Epithelial cell of proximal tubule (primary cell): ENCODE results near the gene HOXB5. TPM values are rescaled to one million over a fixed set of nuclear protein-coding genes. Genes with fewer than 3 reads are reported as not detected.

Experiments used
- DNase-seq: peaks from one replicate; pipeline ENCODE4 v3.0.0-alpha.2; 2011; ENCODE audit warnings: low read depth
- H3K4me3 ChIP-seq: 2 replicates; pipeline ENCODE4 v1.5.1; 2011; ENCODE audit warnings: low read depth, mild to moderate bottlenecking, low read length
- total RNA-seq: library from RNA; depleted of rRNA; stranded (reverse); fragments of >200 nt; gene quantifications from 2 replicates; pipeline ENCODE4 v1.2.3, GENCODE V29; 2015
- TF ChIP-seq, protein P1 (sequence below): conservative IDR thresholded peaks from 2 replicates; pipeline ENCODE4 v1.5.1; 2012; ENCODE audit warnings: low read depth, mild to moderate bottlenecking, low read length

Gene HOXB5
- total RNA-seq, 1 donor from 2014 or later, result 5.5 TPM

DNA sequence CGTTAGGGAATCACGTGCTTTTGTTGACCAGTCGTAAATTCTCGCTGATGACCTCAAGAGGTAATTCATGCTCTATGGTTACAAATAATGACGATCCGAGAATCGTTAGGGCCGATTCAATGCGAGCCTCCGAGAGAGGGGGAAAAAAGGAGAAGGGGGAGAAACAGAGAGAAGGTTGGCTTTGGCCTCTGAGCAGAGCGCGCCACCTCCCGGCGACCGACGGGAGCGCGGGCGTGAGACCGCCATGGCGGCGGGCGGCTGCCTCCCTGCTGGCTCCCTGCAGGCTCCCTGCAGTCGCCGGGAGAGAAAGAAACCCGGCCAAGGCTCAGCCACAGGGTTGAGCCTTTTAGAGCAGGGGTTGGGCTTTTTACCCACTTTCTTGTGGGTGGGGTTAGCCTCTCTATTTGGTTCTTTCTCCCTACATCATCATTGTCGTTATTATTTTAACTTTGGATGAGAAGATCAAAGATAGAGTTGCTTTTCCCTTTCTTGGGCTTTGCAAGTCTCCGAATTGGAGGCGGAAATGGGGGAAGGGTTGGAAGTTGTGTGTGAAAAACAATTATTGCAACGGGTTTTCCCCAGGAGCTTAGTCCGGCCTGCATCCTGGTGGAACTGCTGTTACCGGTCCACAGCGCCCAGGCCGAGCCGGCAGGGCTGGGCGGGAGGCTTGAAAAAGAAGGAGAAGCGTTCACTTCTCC lies 410 bp upstream of the HOXB5 start:
- TF ChIP-seq, protein P1, sequence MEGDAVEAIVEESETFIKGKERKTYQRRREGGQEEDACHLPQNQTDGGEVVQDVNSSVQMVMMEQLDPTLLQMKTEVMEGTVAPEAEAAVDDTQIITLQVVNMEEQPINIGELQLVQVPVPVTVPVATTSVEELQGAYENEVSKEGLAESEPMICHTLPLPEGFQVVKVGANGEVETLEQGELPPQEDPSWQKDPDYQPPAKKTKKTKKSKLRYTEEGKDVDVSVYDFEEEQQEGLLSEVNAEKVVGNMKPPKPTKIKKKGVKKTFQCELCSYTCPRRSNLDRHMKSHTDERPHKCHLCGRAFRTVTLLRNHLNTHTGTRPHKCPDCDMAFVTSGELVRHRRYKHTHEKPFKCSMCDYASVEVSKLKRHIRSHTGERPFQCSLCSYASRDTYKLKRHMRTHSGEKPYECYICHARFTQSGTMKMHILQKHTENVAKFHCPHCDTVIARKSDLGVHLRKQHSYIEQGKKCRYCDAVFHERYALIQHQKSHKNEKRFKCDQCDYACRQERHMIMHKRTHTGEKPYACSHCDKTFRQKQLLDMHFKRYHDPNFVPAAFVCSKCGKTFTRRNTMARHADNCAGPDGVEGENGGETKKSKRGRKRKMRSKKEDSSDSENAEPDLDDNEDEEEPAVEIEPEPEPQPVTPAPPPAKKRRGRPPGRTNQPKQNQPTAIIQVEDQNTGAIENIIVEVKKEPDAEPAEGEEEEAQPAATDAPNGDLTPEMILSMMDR, result peak; percentile 84
- no peak for DNase-seq
- peak overlapping the region; percentile 74 for H3K4me3 ChIP-seq

DNA sequence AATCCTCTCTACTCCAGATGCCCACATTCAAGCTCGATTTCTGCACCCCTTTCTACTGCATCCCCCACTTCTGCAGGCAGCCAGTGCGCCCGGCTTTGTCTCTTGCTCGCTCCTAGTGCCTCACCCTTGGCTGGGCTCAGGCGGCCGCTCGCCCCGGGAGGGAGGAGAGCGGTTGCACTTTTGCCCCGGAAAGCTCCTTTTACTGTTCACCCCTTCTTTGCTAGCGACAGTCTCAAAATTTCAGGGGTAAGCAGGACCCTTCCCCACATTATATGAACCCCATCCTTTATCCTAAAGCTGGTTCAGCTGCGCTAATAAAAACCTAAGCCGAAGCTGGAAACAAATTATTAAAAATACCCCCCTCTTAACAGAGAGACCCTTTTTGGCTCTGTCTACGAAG lies 1.0 kb downstream of the HOXB5 start:
- TF ChIP-seq, protein P1, result no peak
- peak overlapping the region; percentile 74 for H3K4me3 ChIP-seq
- no peak for DNase-seq

DNA sequence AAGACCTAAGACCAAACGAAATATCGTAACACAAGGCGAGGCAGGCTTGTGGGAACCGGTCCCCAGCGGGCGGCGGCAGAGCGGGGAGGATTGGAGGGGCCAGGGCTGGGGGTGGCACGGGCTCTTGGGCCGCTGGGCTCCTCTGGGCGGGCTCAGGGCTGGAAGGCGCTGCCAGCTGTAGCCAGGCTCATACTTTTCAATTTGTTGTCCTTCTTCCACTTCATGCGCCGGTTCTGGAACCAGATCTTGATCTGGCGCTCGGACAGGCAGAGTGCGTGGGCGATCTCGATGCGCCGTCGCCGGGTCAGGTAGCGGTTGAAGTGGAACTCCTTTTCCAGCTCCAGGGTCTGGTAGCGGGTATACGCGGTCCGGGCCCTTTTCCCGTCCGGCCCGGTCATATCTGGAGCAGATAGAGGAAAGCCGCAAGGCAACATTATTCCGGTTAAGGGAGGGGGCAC lies 1.5 kb downstream of the HOXB5 start:
- H3K4me3 ChIP-seq, result peak overlapping the region; percentile 74
- TF ChIP-seq, protein P1, result no peak
- no peak for DNase-seq

DNA sequence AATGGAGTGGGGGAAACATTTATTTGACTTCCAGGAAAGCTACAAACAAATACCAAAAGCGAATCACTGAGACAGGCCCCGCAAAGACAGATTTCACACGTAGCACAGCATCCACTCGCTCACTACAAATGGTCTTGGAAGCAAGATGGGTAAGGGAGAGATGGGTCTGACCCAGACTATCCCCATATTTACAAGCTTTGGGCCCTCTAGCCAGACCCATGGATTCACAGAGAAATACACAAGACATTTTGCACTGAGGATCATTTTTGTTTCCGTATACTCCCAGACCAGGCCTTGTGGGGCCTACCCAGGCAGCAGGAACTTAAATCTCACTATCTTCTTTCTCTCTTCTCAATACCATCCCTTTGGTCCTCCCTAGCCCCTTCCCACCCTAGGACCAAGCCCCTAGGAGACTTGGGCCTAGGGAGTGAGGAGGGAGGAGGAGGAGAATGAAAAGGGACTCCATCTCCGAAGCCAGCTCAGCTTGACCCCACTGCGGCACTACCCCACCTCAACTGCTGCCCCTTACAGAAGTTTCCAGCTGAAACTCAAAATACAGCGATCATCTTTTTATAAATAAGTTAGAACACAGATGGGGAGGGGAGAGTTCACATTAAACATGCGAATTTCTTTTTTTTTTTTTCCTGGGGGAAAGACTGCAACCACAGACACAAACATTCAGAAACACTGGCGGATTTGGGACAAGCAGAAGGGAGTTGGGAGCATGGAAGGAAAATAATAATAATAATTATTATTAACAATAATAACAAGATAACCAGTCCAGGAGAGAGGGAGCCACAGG lies 2.1 kb downstream of the HOXB5 start:
- TF ChIP-seq, protein P1, result no peak
- DNase-seq, result no peak
- H3K4me3 ChIP-seq, result peak overlapping the region; percentile 74

DNA sequence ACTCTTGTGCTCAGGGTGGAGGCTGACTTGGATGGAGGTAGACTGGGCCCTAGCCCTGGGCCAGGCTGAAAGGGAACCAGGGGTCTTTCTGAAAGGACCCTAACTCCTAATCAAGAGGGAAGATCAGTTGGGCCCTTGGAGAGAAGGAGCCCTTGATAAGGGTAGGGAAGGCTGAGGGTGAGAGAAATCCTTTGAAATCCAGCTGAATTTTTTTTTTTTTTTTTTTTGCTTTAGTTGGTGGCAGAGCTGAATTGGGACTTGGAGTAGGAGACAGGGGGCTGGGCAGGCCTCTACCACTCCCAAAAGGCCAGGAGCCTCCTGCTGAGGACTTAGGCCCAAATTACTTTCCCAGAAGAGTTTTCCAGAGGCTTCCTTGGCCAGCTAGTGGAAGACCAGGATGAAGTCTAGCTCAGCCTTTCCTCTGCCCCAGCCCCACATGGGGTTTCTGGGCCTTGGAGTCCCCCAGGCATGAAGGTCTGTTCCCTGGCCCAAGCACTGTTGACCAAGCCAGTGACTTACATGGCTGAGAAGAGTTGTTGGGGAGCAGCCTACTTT lies 2.9 kb downstream of the HOXB5 start:
- TF ChIP-seq, protein P1, result no peak
- H3K4me3 ChIP-seq, result peak overlapping the region; percentile 74
- no peak for DNase-seq

DNA sequence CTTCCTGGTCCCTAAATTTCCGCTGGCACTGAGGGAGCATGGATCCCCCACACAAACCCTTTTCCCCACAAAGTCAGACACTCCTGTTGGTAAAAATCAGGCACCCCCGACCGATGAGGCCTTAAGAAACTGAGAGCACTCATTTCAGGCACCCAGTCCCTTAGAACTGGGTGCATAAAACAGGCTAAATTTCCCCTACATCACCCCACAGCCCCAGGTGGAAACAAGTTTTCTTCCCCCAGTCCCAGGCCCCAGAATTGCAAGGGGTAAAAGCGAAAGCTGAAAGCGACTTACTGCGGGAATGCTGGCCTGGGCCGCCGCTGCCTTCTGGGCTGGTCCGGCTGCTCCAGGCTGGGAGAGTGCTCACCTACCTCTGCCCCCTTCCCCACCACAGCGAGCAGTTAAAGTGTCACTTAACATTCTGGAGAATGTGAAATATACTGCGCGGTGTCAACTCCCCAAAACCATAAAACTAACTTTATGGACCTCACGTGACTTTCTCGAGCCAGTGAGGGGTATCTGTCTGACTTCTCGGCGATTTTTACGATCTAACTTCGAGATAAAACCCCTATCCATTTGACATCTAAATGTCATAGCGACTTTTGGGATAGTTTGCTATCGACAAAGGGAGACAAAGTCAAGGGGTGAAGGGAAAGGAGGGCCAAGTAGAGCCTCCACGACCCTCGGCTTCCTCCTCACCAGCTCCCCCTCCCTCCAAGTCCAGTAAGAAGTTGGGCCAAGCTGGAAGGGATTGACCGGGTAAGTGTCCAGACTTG lies 3.6 kb downstream of the HOXB5 start, which contains the start of gene HOXB3:
Gene HOXB3 (minus strand): TSS at position 411 of the 776 bp plus-strand sequence. CDS start 37,767 bp downstream, outside the sequence.
- peak within 1 kb of the TSS; percentile 74 for H3K4me3 ChIP-seq
- TF ChIP-seq, protein P1, result no peak
- DNase-seq, result no peak
